Right forelimb (tissue), 1 donor: ENCODE data around the gene BCAS1.

Experiments used
- DNase-seq: peaks from one replicate; pipeline ENCODE4 v3.0.0-alpha.2; 2018

The BCAS1 gene

DNA sequence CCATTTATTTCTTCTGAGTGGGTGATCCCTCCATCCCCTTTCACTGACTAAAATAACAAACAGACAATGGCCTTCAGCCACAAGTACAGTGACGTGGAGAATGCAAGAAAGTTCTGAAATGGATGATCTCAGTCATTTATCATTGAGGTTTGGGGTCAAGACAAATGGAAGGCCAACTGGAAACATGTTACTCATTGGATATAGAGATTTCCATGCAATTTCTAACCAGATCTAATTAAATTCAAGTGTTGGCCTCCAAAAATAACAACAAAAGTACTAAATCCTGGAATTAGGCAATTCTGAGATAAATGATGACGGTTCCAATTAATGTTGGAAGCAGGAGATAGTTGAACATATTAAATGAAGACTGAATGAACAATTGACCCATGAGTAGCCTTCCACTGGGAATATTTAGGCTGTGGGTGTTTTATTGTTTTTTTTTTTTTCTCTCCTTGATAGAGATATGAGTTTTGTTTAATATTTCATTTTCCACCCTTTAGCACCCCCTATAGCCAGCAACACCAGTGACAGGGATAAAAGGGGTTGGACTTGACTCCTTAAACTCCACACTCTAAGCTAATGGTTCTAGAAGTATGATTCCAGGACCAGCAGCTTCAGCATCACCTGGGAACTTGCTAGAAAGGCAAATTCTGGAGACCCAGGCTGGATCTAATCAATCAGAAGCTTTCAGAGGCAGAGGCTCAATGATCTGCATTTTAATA lies 112.8 kb downstream of the BCAS1 start:
- no peak for DNase-seq

DNA sequence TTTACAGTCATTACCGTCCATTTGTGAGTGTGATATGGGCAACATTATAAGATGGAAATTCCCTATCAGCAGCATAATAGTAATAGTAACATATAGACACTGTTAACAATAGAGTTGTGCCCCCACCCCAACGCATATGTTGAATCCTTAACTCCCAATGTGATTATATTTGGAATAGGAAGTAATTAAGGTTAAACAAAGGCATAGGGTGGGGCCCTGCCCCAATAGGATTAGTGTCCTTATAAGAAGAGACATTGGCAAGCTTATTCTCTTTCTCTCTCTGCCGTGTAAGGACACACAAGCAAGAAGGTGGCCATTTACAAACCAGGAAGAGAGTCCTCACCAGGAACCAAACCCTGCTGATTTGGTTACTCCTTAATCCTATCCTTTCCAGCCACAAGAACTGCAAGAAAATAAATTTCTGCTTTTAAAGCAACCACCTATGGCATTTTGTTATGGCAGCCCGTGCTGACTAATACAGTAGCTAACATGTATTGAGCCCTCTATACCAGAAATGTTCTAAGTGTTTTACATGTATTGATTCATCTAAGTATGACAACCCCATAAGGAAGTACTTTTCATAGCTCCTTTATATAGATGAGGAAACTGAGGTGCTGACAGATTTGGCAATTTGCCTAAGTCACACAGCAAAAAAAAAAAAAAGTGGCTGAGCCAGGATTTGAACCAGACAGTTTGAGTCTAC lies 114.2 kb downstream of the BCAS1 start:
- DNase-seq, result no peak

DNA sequence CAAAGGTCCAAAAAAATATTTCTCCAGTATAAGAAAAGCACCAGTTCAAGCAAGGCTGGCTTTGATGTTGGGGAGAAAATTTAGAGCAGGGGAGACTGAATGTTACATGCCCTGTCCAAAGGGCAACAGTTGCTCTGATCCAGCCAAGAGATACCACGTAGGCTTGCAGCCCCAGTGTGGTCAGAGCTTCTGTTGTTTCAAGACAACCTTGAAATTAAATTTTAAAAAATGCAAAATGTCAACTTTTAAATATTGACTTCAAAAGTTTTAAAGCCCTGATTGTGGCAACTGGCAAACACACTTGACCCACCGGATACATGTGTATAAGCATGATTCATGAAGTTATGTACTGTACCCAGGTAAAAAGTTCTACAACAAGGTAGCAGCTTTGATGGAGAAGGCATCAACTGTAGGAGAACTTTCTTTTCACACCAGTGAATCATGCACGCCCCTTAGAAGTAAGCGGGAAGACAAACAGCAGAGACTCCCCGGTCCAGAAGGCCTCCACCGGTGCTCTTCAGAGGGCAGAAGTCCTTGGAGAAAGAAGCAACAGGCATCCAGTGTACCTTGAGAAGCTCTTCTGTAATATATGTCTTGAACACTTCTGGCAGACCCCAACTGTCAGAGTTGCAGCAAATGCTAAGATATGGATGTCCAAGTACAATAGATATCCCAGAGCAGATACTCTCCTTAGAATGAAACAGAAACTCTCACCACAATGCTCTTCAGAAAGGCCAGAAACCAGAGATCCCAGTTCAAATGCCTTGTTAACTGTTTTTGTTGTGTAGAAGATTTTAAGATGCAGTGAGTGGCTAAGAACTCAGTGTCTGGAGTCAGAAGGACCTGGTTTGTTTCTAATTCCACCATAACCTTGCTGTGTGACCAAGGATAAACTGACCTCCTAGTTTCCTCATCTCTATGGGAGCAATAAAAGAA lies 115.4 kb downstream of the BCAS1 start:
- no peak for DNase-seq

DNA sequence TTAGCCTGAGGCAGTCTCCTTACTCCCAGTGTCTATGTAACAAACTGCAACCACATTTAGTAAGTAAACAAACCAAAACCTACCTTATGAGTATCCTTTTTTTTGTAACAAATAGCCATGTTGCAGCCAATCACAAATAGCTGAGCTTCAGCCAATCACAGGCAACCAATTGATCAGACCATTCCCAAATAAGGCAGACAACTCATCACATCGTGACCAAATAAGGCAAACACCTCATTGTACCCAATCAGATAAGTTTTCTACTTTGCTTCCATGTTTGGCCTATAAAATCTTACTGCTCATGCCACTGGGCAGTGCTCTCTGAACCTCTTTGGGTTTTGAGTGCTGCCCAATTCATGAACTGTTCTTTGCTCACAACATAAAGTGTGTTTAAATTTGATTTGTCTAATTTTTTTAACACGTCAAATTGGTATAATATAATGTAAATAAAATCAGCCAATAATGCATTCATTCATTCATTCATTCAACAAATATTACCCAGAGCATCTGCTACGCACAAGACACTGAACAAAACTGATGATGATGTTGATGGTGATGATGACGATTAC lies 117.8 kb downstream of the BCAS1 start:
- no peak for DNase-seq

DNA sequence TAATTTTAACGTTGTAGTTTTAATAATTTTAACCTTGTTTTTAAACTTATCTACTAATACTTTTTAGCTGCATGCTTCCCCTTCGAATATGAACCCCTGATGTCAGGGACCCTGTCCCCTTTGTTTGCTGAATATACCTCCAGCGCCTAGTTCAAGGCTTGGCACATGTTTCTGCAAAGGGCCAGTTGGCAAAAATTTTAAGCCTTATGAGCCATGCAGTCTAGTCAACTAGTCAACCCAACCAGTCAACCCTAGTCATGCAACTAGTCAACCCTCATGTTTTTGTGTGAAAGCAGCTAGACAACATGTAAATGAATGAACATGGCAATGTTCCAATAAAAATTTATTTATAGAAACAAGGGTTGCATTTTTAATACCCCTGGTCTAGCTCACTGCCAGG lies 119.8 kb downstream of the BCAS1 start:
- no peak for DNase-seq

DNA sequence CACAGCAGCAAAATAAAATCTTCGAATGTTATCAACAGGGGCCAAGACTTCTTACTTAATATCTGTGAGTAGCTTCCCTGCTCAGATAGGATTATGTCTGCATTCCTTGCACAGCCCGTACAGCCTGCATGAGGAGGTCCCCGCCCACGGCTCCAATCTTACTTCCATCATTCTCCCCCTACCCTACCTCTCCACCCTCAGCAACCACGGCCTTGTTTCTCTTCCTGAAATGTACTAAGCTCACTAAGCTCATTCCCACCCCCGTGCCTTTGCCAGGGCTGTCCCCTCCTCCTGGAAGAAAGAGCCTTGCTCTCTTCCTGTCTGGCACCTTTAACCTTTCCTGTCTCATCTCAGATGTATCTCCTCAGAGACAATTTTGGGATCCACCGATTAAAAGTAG lies 120.4 kb downstream of the BCAS1 start:
- no peak for DNase-seq

DNA sequence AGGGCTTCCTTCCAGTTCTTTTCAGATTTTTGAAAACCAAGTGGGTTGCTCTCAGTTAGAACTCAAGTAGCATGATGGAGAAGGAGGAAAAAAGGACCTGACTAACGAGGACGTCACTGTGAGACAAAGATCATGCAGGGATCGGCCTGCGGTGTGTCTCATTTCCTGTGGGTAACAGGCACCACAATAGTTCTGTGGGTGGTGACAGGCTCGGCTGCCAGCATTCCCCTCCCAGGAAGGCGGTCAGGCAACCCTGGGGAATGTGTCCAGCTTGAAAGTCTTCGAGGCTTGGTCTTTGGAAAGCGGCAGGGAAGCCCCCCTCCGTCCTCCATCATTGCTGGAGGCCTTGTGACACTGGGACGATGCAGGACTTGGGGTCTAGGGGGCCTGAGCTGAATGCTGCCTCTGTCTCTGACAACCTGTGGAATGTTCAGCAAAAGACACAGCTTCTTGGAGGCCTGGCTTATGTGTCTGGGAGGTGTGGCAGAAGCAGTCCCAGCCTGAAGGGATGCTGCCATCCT lies 121.0 kb downstream of the BCAS1 start:
- DNase-seq, result no peak

DNA sequence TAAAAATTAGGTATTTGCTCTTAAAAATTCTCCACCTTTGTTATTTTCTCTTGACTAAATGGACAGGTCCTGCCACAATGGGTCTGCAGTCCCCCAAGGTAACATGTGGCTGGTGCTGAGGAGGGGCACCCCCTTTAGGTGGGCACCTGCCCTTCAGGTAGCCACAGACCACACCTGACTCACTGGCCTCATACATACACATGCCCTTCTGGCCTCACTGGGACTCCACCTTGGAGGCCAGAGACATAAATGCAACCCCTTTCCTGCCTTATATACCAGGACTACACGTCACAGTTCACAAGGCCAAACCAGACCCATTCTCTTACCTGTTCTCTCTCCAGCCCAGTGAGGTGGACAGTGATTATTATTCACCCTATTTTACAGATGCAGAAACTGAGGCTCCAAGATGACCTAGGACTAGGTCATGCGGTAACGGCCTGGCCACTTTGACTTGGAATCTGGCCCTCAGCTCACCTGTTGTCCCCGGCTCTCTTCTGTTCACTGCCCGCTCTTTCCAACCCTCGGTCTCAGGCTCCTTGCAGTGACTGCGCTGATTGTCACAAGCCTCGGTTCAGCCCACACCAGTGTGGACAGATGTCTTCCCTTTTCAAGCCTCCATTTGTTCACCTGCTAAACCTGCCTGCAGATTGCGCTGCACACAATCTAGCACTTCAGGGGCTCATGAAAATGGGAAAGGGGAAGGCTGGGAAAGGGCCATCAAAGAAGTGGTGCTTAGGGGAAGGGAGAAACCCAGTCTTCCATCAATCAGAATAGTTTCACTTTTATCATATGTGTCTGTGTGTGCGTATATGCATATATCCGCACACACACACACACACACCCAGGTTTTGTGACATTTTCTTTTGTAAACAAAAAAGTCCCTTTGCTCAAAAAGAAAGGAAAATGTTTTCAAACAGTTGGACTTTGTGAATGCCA lies 121.7 kb downstream of the BCAS1 start:
- DNase-seq, result no peak

DNA sequence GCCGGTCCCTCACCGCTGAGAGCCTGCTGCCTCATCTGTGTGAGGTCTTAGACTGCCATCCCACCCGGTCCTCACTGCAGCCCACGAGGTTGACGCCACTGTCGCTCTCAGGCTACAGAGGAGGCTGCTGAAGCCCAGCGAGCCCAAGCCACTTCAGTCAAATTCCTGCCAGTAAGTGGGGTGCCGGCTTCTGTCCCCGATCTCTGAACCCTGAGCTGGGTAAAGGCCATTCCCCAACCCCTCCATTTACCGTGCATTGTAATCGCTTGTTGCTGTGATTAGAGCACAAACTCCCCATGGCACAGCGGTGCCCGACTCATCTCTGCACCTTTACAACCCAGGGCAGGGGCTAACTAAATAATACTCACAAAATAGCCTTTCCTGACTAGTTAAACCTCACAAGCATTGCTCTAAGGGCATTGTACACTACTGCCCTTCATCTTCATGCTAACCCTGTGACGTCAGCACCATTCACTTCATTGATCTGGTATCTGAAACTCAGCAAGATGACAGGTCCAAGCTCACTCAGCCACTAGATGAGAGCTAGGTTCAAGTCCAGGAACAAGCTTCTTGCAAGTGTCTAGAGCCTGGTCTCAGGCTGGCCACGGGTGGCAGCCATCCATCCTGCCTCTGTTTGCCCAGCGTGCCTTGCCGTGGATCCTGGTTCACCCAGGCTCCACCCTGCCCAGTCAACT lies 122.7 kb downstream of the BCAS1 start:
- DNase-seq, result no peak

DNA sequence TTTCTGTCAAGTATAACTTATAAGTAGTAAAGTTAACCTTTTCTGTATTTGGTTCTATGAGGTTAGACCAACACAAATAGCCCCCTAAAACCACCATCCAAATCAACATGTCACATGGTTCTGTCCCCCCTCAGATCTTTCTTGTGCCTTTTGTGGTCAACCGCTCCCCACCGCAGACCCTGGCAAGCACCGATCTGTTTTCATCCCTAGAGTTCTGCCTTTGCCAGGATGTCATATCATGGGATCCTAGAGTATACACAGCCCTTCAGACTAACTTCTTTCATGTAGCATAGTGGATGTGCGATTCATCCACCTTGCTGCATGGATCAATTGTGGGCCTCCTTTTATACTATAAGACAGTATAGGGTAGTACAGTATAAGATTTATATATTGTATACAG lies 124.3 kb downstream of the BCAS1 start:
- DNase-seq, result no peak

DNA sequence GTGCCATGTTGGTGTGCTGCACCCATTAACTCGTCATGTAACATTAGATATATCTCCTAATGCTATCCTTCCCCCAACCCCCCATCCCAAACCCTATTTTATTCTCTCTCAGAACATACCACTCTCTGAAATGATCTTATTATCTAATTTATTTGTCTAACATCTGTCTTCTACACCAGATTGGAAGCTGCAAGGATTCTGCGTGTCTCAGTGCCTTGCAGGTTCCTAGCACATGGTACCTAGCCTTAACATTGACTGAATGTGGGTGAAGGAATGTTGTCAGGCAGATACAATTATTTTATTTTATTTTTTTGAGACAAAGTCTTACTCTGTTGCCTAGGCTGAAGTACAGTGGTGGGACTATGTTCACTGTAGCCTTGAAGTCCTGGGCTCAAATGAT lies 124.9 kb downstream of the BCAS1 start:
- DNase-seq, result no peak

DNA sequence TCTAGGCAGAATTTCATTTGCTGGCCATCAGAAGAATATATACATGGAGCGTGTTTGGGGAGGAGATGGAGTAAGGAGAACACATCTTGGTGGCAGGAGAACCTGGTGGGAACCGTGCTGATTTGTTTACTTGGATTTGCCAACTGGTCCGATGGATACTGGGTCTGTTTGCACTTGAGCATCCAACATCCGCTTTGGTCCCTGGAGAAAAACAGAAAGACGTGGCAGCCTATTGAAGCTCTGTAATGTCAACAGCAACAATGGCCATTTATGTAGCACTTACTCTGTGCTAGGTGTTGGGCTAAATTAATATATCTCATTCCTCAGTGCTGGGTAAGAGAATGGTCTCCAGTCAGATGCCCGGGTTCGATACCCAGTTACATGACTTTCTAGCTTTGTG lies 125.6 kb downstream of the BCAS1 start:
- DNase-seq, result no peak

DNA sequence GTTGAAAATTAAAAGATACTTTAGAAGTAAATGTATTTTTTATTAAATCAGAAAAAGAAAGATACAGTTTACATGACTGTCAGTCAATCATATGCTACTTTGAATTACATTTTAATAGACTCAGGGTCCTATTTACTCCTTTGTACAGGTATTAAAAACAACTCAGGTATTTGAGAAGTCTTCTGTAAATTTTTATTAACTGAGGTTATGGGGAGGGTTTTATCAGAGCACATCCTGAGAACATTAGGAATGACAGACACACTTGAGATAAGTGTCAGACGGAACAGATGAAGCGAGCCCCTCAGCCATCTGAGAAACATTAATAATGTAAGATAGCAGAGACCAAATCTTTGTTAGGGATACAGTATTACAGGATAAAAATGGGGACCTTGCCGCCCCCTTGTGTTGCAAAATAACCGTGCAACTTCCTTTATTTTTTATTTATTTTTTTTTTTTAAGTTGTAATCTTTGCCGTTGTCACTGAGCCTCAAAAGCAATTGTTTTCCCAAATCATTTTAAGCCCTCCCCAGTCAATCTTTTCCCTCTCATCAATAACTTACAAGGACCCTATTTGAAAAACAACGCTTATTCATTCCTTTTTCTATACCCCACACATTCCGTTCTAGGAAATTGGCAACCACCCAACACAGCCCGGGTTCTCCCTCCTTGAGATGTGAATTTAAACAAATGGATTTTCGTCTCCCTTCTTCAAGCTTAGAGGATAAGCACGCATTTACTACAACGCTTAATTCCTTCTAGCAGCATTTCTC lies 126.7 kb downstream of the BCAS1 start:
- peak; percentile 62 for DNase-seq

DNA sequence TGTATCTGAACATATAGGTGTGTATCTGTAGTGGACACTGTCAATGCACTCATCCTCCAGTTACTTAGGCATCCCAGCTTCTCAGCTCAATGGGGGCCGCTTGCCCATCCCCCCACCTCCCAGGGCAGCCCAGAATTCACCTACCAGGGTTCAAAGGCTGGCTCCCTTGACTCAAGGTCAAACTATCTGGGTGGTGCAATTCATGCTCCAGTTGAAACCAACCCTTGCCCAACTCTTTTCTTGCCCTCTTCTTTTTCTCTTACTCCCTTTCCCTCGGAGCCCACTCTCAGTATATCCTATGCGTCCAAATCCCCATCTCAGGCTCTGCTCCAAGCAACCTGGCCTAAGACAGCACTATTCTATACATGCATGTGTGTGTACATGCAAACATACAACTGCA lies 127.4 kb downstream of the BCAS1 start:
- DNase-seq, result no peak

DNA sequence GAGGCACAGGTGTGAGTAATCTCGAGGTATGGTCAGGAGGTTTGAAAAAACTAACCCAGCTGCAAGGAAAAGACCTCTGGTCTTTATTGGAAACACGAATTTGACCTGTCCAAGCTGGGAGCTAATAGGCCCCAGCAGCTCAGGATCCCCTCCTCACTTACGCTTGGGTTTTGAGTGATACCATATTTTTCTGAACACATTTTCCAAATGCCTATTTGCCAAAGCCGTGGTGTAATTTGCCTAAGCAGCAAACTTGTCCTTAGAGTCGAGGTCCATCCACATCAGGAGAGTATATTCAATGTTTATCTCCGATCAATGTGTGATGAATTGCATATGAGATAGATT lies 128.0 kb downstream of the BCAS1 start:
- no peak for DNase-seq

DNA sequence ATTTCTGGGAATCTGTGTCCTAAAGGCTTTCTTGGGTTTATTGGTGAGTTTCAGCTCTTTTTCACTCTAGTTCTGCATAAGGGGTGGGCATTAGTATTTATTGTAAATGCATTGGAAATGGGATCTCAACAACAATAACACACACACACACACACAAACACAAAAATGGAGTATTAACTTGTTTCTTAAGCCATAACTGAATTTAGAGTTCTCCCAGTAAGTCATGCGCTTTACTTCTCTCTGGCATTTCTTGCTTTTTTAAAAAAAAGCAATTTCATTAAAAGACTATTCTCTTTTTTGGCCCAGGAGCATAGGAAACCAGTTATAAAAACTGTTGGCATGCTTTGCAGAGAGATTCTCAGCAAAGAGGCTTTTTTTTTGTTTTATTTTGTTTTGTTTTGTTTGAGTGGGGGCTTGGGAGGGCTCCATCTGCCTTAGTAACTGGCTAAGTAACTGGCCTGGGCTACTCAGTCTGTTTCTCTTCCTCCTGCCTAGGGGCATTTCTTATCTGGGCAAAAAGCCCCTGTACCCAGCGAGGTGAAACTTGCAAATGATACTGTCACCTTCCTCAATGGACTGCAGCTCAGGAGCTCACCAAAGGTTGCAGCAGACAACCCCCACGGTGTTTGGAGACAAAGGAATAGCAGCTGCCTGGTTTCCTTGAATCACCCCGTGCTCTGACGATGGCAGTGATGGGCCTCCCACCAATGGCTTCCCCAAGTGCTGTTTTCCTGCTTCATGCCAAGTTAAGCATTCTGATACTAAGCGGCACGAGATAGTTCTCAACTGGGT lies 128.5 kb downstream of the BCAS1 start:
- DNase-seq, result no peak

DNA sequence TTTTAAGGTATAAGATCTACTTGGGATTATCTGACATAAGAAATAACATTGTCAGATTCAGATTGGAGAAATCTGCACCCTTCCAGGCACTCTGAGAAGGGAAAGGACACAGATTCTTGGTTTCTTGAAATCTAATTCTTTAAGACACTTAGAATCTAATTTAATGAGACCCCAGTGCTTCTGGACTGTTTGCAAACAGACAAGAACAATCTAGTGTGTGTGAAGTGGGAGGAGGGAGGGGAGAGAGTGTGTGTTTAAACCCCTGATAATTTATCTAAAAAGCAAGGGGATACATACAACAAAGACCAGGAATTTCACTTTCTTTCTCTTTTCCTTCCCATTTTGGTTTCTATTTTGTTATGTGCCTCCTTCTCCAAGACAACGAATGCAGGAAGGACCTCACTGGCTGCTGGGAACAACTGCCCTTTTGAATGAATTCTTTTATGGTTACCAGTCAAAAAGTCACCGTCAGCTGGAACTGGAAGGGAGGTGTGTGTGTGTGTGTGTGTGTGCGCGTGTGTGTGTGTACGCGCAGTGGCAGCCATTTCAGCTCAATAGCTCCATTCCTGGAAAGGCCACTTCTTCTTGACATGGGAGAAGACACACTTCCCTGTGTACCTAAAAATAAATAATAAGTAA lies 129.4 kb downstream of the BCAS1 start:
- no peak for DNase-seq

DNA sequence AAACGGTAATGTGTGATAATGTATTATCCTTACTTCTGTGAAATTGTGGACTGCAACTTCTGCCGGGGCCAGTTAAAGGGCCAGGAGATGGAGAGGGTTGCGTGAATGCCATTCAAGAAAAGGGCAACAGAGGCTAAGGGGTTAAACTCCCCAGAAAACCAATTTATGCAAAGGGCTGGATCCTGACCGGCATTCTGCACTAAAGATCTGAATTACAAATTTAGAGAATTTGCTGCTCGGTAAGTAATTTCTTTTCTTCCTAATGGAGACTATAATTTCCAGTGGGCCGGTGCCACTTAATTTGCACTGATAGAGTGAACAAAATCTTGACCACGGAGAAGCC lies 130.1 kb downstream of the BCAS1 start:
- no peak for DNase-seq
